AG09319 (cell line): ENCODE data around the gene UNKL.

Experiments used
- DNase-seq: peaks from one replicate; pipeline ENCODE4 v3.0.0-alpha.2; 2010; ENCODE audit warnings: low read depth; ENCODE audit errors: extremely low read depth
- TF ChIP-seq, protein P1 (sequence below): IDR thresholded peaks from 2 replicates; pipeline ENCODE4 v1.5.1; 2011; ENCODE audit warnings: low read depth, mild to moderate bottlenecking, inconsistent platforms, low read length, moderate library complexity

Gene UNKL

DNA sequence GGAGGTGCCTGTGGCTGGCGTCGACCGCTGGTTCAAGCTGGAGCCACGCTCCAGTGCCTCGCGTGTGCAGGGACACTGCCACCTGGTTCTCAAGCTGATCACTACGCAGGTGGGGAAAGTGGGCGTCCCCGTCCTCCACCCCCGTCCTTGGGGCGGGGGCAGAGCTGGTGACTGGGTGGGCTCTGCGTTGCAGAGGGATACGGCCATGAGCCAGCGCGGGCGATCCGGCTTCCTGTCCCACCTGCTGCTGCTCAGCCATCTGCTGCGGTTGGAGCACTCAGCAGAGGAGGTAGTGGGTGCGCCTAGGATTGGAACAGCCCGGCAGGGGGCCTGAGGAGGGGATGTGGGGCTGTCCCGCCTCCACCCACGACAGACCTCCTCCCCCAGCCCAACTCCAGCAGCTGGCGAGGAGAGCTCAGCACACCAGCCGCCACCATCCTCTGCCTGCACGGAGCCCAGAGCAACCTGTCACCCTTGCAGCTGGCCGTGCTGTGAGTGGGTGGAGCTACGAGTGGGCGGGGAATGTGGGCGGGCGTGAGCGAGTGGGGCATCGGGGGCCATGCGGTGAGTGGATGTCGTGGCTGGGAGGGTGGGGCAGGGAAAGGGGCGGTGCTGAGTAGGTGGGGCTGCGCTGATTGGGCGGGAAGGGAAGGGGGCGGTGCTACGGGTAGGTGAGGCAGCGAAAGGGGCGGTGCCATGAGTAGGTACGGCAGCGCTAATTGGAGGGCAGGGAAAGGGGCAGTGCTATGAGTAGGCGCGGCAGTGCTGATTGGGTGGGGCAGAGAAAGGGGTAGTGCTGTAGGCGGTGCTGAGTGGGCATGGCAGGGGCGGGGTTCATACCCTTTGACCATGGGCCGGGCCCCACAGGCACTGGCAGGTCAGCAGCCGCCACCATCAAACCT, 71.7 kb downstream of the UNKL start:
- TF ChIP-seq, protein P1, sequence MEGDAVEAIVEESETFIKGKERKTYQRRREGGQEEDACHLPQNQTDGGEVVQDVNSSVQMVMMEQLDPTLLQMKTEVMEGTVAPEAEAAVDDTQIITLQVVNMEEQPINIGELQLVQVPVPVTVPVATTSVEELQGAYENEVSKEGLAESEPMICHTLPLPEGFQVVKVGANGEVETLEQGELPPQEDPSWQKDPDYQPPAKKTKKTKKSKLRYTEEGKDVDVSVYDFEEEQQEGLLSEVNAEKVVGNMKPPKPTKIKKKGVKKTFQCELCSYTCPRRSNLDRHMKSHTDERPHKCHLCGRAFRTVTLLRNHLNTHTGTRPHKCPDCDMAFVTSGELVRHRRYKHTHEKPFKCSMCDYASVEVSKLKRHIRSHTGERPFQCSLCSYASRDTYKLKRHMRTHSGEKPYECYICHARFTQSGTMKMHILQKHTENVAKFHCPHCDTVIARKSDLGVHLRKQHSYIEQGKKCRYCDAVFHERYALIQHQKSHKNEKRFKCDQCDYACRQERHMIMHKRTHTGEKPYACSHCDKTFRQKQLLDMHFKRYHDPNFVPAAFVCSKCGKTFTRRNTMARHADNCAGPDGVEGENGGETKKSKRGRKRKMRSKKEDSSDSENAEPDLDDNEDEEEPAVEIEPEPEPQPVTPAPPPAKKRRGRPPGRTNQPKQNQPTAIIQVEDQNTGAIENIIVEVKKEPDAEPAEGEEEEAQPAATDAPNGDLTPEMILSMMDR: no peak
- DNase-seq: peak; percentile 12

DNA sequence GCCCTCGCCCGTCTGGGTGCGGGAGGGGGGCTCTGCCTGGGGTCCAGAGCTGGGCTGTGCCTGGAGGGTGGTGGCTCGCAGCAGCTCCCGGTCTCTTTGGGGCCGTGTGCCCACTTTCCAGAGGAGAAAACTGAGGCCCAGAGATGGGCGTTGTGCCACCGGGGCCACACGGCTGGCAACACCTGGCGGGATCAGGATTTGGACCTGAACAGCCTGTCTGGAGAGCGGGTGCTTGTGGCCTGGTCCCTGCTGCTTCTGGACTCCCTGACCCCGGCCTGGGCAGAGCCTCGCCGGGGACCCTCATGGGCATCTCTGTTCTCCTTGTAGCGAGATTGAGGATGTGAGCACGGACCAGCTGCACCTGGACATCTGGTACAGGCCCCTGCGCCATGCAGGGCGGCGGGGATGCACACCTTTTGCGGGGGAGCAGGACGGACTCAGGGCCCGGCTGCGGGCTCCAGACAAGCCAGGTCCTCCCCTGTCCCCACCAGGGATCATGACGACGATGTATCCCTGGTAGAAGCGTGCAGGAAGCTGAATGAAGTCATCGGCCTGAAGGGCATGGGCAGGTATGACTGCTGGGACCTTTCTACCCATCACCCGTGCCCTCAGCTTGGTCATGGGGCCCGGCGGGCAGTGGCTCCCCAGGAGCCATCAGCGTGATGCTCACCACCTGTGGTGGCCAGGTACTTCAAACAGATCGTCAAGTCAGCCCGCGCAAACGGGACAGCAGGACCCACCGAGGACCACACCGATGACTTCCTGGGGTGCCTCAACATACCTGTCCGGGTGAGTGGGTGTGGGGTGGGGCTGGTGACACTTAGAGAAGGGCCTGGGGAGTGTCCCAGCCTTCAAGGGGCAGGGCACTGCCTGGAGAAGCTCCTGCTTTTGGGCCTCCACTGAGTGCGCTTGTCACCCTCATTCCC, 72.7 kb downstream of the UNKL start:
- TF ChIP-seq, protein P1: no peak
- DNase-seq: no peak

DNA sequence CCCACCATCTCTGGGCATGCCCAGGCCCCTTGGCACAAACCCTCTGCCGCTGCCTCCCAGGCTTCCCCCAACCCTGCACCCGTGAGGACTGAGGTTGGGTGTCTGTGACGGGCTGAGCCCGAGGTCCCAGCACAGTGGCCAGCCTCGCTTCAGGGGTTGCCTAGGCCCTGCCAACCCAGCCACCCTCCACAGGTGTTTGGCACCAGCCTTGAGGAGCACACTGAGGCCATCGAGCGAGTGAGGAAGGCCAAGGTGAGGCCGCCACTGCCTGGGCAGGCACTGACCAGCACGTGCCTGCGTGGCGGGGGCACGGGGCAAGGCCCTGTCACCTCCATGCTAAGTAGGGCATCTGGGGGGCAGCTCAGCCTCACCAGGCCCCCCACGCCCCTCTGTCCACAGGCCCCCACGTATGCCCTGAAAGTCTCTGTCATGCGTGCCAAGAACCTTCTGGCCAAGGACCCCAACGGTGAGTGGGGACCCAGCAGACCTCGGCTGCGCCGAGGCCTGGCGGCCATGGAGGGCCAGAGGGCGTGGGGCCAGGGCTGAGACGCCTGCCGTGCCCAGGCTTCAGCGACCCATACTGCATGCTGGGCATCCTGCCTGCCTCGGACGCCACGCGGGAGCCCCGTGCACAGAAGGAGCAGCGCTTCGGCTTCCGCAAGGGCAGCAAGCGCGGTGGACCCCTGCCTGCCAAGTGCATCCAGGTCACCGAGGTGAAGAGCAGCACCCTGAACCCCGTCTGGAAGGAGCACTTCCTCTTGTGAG, 73.6 kb downstream of the UNKL start:
- TF ChIP-seq, protein P1: no peak

DNA sequence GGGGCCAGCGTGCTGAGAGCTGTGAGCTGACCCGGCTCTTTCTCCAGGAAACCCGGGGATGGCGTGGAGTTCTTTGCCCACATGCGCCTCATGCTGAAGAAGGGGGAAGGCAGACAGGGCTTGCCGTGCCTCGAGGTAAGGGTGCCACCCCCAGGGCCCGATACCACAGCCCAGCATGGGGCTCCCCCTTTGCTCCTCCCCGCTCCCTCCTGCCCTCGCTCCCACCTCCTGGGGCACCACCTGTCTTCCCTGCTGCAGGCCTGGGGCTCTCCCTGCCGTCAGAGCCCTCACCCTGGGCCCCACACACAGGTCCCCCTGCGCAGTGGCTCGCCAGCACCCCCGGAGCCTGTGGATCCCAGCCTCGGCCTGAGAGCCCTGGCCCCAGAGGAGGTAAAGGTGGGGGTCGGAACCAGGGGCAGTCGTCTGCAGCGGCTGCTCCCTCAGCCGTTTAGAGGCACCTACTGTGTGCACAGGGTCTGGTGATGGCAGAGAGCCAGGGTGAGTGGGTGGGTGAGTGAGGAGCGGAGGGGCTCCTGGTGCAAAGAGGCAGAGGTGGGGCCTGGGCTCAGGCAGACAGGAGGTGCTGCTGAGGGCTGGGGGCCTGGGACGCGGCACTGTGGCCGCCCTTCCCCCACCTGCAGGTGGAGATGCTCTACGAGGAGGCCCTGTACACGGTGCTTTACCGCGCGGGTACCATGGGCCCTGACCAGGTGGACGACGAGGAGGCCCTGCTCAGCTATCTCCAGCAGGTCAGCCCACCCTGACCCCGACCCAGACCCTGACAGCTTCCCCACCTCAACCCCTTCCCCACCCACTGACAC, 75.4 kb downstream of the UNKL start:
- TF ChIP-seq, protein P1: no peak
- no peak for DNase-seq

More for the DNA sequence above, 73.6 kb downstream of the UNKL start:
- no peak for DNase-seq

DNA sequence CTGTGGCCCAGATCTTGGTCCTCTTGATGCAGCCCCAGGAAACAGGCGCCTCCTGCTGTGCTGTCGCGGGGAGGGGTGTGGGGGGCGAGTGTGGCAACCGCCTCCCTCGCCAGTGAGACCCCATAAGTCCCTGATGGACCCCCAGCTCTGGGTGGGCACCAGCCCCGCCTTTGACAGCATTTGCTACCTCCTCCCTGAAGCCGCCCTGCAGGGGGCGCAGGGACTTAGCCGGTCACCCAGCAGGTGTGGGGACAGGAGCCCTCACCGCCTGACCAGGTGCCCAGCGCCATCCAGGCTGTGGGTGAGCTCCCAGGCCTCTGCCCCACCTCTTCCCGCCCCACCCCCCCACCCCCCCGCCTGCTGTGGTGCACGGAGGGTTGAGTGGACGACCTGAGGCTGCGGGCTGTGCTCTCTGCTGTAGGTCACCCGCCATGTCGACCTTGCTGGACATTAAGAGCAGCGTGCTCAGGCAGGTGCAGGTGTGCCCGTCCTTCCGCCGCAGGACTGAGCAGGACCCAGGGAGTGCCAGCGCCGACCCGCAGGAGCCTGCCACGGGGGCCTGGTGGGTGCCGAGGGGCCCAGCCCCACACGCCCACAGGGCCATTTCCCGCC, 76.3 kb downstream of the UNKL start:
- no peak for DNase-seq
- TF ChIP-seq, protein P1: peak; percentile 13

DNA sequence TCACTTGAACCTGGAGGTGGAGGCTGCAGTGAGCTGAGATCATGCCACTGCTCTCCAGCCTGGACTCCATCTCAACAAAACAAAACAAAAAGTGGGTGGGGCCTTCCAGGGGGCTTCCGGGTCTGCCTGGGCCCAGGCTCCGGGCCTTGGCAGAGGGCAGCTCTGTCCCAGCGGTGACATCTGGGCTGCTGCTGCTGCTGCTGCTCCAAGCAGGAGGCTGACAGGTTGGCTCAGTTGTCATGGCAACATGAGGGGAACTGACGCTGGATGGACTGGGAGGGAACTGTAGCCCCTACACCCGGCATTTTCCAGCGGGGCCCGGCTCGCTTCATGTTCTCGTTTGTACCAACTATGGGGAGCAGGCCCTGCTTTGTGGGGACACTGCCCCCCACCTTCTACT, 77.0 kb downstream of the UNKL start:
- DNase-seq: no peak
- TF ChIP-seq, protein P1: no peak
